ENCODE measurements around the gene B3GLCT. TPM values are rescaled to one million over a fixed set of nuclear protein-coding genes. Genes with fewer than 3 reads are reported as not detected.

Gene B3GLCT
- total RNA-seq, 1 experiment from 2014 or later = 3.9 TPM

- H4K20me1 ChIP-seq (ENCODE audit: insufficient read depth) = no peaks in the 10 kb centered on the region
- intact Hi-C loops (cut with micrococcal nuclease) = no loop called here
- ChIA-PET POLR2A (no interaction called here), CTCF (no interaction called here), RAD21 (ENCODE audit: low non-redundant PET in 1 of 2, low total read pairs in 2 of 2, uncharacterized antibody in 2 of 2, unreplicated experiment in 2 of 2) (no interaction called here)
- BruUV-seq (replicated peaks) = no TSS peak
- no peaks in the 10 kb centered on the region for H3K36me3 ChIP-seq (ENCODE audit: control insufficient read depth in 1 of 2, insufficient read depth in 2 of 2, low read length in 2 of 2)
- no peaks in the 10 kb centered on the region for H3K9me2 ChIP-seq (ENCODE audit: insufficient read depth)
- no peak overlapping the region for H3K4me3 ChIP-seq (replicated peaks in 1 of 2; ENCODE audit: low read depth in 1 of 2, low read length in 2 of 2)
- peaks cover 0 to 6% of the 10 kb centered on the region in 2 experiments; a peak in 3 of 4 replicates for H3K4me1 ChIP-seq (ENCODE audit: control insufficient read depth in 1 of 2, insufficient read depth in 2 of 2, low read length in 2 of 2)
- no peak overlapping the region for H3K4me2 ChIP-seq (ENCODE audit: low read length)
- ATAC-seq = no peak
- no peaks in the 10 kb centered on the region for H3K27me3 ChIP-seq (ENCODE audit: insufficient read depth, low read length)
- no peak for TF ChIP-seq POLR2A (IDR thresholded peaks at IDR 0.05; ENCODE audit: borderline replicate concordance, extremely low read depth, insufficient read depth, insufficient read length)
- TF ChIP-seq JUND (IDR thresholded peaks at IDR 0.05) = no peak
- TF ChIP-seq ZNF274 (IDR thresholded peaks at IDR 0.05; ENCODE audit: low read depth, low read length) = no peak
- TF ChIP-seq CBX3 (IDR thresholded peaks at IDR 0.05; ENCODE audit: low read depth) = no peak
- no peak for TF ChIP-seq EZH2 (IDR thresholded peaks at IDR 0.05)
- no peak for TF ChIP-seq REST (IDR thresholded peaks at IDR 0.05; ENCODE audit: low read depth)
- TF ChIP-seq FOSL1 (IDR thresholded peaks at IDR 0.05; ENCODE audit: low read depth) = no peak
- no peak for TF ChIP-seq MAX (IDR thresholded peaks at IDR 0.05)
- TF ChIP-seq POLR2AphosphoS5 (IDR thresholded peaks at IDR 0.05; ENCODE audit: low read depth, low read length) = no peak
- TF ChIP-seq TCF7L2 (IDR thresholded peaks at IDR 0.05; ENCODE audit: borderline replicate concordance, extremely low read depth, insufficient read depth, insufficient read length) = no peak
- TF ChIP-seq SP1 (IDR thresholded peaks at IDR 0.05; ENCODE audit: low read depth) = no peak
- no peak for TF ChIP-seq CTCF (IDR thresholded peaks at IDR 0.05 in 2 of 3, conservative IDR thresholded peaks at IDR 0.05 in 1 of 3; ENCODE audit: borderline replicate concordance in 1 of 3, insufficient read depth in 1 of 3, low read depth in 2 of 3, low read length in 2 of 3)
- no peak for TF ChIP-seq CEBPB (IDR thresholded peaks at IDR 0.05; ENCODE audit: low read depth)
- no peak for TF ChIP-seq SRF (IDR thresholded peaks at IDR 0.05; ENCODE audit: low read depth)
- no peak for TF ChIP-seq YY1 (IDR thresholded peaks at IDR 0.05; ENCODE audit: extremely low read depth, insufficient replicate concordance, low read depth, low read length)
- TF ChIP-seq ELF1 (IDR thresholded peaks at IDR 0.05; ENCODE audit: borderline replicate concordance, low read depth) = no peak
- H2AFZ ChIP-seq (ENCODE audit: low read depth, low read length, poor library complexity, severe bottlenecking) = no peak overlapping the region
- no peak overlapping the region for H3K9ac ChIP-seq (ENCODE audit: low read length)
- H3K79me2 ChIP-seq (ENCODE audit: insufficient read depth, low read length) = no peaks in the 10 kb centered on the region
- DNase-seq (ENCODE audit: low read depth, low spot score) = no peak
- no peak overlapping the region for H3K27ac ChIP-seq (ENCODE audit: low read depth, low read length)
- no peaks in the 10 kb centered on the region for H3K9me3 ChIP-seq (ENCODE audit: control insufficient read depth in 1 of 2, insufficient read depth in 1 of 2, low read depth in 1 of 2, low read length in 2 of 2)
Measured at GRCh38 chr13:31380715-31381114, 180.9 kb downstream of the B3GLCT start.

Measured in HCT116 (cell line).